ENCODE data around the gene SYT9.

The SYT9 gene

DNA sequence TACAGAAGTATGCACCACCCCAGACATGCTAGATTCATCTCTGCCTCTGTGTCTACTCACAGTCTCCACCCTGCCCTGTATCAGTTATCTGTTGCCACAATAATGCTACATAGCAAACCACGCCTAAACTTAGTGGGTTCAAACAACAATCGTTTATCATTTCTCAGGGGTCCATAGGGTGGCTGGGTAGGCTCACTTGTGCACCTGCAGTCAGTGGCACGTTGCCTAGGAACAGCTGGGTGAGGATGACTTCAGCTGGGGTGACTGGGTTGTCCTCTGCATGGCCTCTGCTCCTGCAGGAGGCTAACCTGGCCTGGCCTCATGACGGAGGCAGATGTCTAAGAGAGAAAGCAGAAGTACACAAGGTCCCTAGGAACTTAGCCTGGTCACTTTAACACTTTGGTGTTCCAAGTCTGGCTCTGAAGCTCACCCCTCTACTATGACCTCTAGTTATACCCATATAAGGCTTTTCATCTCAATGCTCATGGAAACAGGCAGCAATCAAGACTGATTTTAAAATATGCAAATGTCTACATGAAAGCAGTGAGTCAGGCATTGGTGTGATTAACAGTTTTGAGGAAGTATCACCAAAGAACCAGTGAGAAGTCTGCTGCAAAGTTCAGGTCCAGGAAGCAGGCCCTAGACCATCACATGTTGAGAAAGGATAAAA is 244.3 kb downstream of the SYT9 start:
- no peak for DNase-seq (ENCODE audit: low read depth)
- no peak overlapping the region for H3K4me3 ChIP-seq (ENCODE audit: control insufficient read depth, low read depth, low read length)
- TF ChIP-seq, protein P1, sequence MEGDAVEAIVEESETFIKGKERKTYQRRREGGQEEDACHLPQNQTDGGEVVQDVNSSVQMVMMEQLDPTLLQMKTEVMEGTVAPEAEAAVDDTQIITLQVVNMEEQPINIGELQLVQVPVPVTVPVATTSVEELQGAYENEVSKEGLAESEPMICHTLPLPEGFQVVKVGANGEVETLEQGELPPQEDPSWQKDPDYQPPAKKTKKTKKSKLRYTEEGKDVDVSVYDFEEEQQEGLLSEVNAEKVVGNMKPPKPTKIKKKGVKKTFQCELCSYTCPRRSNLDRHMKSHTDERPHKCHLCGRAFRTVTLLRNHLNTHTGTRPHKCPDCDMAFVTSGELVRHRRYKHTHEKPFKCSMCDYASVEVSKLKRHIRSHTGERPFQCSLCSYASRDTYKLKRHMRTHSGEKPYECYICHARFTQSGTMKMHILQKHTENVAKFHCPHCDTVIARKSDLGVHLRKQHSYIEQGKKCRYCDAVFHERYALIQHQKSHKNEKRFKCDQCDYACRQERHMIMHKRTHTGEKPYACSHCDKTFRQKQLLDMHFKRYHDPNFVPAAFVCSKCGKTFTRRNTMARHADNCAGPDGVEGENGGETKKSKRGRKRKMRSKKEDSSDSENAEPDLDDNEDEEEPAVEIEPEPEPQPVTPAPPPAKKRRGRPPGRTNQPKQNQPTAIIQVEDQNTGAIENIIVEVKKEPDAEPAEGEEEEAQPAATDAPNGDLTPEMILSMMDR (conservative IDR thresholded peaks at IDR 0.05; ENCODE audit: control insufficient read depth, insufficient read depth, low read depth, low read length), result no peak

DNA sequence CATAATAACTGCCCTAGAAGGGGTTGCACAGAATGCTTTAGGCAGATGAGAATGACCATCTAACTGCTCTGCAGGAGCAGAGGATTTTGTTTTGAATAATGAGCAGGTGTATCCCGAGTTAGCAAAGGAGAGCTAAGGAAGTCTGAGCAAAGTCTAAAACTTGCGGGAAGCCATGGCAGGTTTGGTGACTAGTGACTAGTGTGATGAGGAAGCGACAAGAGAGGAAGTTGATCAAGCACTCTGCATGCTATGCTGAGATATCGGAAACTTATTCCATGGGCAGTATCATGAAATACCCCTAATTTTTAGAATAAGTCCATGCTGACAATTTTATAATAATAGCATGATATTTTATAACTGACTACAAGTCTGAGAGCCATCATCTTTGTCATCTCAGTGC is 246.5 kb downstream of the SYT9 start:
- TF ChIP-seq, protein P1 (conservative IDR thresholded peaks at IDR 0.05; ENCODE audit: control insufficient read depth, insufficient read depth, low read depth, low read length), result no peak
- no peak overlapping the region for H3K4me3 ChIP-seq (ENCODE audit: control insufficient read depth, low read depth, low read length)
- no peak for DNase-seq (ENCODE audit: low read depth)

DNA sequence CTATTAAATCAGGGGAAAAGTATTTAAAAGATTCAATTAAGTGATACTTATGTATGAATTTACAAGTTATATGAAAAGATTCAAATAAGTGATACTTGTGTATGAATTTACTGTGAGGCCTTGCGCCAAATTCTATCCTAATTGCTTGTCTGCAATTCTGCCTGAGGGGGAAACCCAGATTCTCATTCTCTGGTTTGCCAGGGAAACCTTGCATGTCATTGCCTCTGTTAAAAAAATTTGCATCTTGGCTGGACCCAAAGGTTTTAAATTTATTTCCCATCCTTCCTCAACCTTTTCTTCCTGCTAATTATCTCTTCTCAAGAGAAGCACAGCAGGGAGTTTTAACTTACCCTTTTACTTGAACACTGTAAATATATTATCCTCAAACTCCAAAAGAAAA is 247.4 kb downstream of the SYT9 start:
- no peak overlapping the region for H3K4me3 ChIP-seq (ENCODE audit: control insufficient read depth, low read depth, low read length)
- no peak for DNase-seq (ENCODE audit: low read depth)
- TF ChIP-seq, protein P1 (conservative IDR thresholded peaks at IDR 0.05; ENCODE audit: control insufficient read depth, insufficient read depth, low read depth, low read length), result no peak

DNA sequence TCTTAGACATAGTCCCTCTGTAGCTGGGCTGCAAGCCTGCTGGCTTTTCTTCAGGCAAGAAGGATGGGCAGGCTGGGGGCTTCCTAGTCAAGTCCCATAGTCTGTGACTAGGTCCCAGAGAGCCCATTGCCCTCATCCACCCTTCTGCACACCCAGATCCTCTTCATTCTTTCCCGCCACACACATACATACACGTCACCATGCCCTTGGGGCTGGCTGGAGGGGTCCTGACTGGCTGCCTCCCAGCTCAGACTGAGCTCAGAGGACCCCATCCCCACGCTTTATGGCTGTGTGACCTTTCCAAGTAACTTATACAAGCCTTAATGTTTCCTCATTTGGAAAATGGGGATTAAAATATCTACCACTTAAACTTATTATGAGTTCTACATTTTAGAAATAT is 248.5 kb downstream of the SYT9 start:
- TF ChIP-seq, protein P1 (conservative IDR thresholded peaks at IDR 0.05; ENCODE audit: control insufficient read depth, insufficient read depth, low read depth, low read length), result no peak
- H3K4me3 ChIP-seq (ENCODE audit: control insufficient read depth, low read depth, low read length), result no peak overlapping the region
- no peak for DNase-seq (ENCODE audit: low read depth)

DNA sequence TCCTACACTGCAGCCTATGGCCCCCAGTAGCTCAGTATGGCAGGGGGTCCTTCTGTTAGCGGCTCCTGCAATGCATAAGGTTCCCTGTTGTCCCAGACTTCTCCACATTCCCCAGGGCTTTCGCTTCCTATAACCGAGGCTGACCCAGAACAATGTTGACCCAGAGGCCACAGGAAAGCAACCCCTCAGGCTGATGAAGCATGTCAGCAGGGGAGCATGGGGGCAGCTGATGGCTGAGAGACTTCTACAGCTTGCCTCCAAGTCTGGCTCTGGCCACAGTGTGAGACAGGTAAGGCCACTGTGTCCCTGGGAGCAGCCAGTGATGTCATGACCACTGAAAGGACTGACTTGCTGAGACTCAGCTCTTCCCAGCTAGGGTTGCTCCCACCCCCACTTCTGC is 249.5 kb downstream of the SYT9 start:
- no peak for DNase-seq (ENCODE audit: low read depth)
- TF ChIP-seq, protein P1 (conservative IDR thresholded peaks at IDR 0.05; ENCODE audit: control insufficient read depth, insufficient read depth, low read depth, low read length), result no peak
- no peak overlapping the region for H3K4me3 ChIP-seq (ENCODE audit: control insufficient read depth, low read depth, low read length)

DNA sequence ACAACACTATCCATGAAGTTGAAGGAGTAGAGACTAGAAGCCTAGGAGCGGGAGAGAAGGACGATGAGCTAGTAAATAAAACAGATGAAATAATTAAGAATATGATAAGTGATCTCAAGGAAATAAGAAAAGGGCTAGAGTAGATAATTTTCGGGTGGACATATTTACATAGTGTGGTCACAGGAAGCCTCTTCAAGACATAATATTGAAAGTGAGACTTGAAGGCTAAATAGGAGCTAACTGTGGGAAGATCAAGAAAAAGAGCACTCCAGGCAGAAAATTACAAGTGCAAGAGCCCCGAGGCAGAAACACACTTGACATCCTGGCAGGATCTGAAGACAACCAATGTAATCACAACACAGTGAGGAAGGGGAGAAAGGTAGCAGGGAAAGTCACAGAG is 250.2 kb downstream of the SYT9 start:
- TF ChIP-seq, protein P1 (conservative IDR thresholded peaks at IDR 0.05; ENCODE audit: control insufficient read depth, insufficient read depth, low read depth, low read length), result no peak
- DNase-seq (ENCODE audit: low read depth), result no peak
- H3K4me3 ChIP-seq (ENCODE audit: control insufficient read depth, low read depth, low read length), result no peak overlapping the region

DNA sequence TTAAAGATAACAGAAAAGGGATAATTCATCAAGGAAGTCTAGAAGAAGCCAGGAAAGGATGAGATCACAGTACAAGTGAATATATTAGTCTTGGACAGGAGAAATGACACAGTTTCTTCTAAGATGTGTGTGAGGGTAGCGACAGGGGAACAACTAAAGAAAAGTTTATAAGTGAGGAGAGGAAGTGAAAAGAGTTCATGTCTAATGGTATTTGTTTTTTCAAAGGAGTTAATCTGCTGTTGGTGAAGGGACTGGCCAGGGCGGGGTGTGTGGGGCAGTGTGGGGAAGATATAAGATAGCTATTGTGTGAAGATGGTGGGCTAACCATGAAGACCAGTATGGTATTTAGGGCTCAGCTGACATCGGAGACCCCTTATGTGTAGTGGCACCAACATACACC is 254.5 kb downstream of the SYT9 start:
- no peak for DNase-seq (ENCODE audit: low read depth)
- TF ChIP-seq, protein P1 (conservative IDR thresholded peaks at IDR 0.05; ENCODE audit: control insufficient read depth, insufficient read depth, low read depth, low read length), result no peak
- H3K4me3 ChIP-seq (ENCODE audit: control insufficient read depth, low read depth, low read length), result no peak overlapping the region

Data from fibroblast of mammary gland (primary cell).